HepG2 (cell line): Measurements from ENCODE around the gene NUDT8. TPM values are rescaled to one million over a fixed set of nuclear protein-coding genes. Genes with fewer than 3 reads are reported as not detected.

ENCODE experiments used
- ATAC-seq: fragments of 200-7000 bp; cut with Tn5 transposase; 3 replicates; pipeline ENCODE4 v1.9.1; 2020; ENCODE audit warnings: mild to moderate bottlenecking, moderate library complexity
- BruUV-seq: library from RNA; stranded (reverse); fragments of 400-500 nt; replicated peaks from 2 replicates; lab custom pipeline; 2021; lab: Mats Ljungman, UMichigan
- CTCF ChIA-PET: fragments of 300-600 bp; formaldehyde crosslinking; extraction: SDS; loops from one replicate; lab custom pipeline; 2021; ENCODE audit warnings: low total read pairs, inconsistent platforms, low intra/inter-chr PET ratio; lab: Yijun Ruan, JAX
- POLR2A ChIA-PET: fragments of 350-600 bp; sonication (Branson Sonifier 250); formaldehyde crosslinking; loops from one replicate; lab custom pipeline; 2020; ENCODE audit warnings: antibody characterized with exemption, inconsistent platforms; lab: Yijun Ruan, JAX
- DNase-seq: peaks from one replicate; pipeline ENCODE4 v3.0.0-alpha.2; 2015; ENCODE audit warnings: low spot score
- FAIRE-seq: peaks from 3 replicates; lab custom pipeline; 2011; peaks lifted over from hg19 to GRCh38; lab: Jason Lieb, UNC
- H2AFZ ChIP-seq: one replicate; pipeline ENCODE4 v1.6.1; 2011; ENCODE audit warnings: low read length, inconsistent platforms
- H3K27ac ChIP-seq: fragments of 300-600 bp; 3 replicates; pipeline ENCODE4 v1.8.0; 2011; ENCODE audit warnings: mixed run types, mild to moderate bottlenecking, mixed read lengths, low read length, inconsistent platforms; ENCODE audit not compliant: insufficient read depth; ENCODE audit errors: extremely low read length
- H3K27me3 ChIP-seq, 2 experiments: fragments of 200-600 bp in 1 of 2; 2 replicates in 1 of 2; 3 replicates in 1 of 2; pipeline versions ENCODE4 v1.6.0 to v1.8.0; 2011; ENCODE audit warnings: low read length in 2 of 2, mild to moderate bottlenecking in 2 of 2, moderate library complexity in 2 of 2, inconsistent platforms in 1 of 2; ENCODE audit not compliant: insufficient read depth in 2 of 2, control insufficient read depth in 1 of 2
- H3K36me3 ChIP-seq, 2 experiments: fragments of 200-600 bp in 1 of 2; replicated peaks in 1 of 2; 2 replicates in 1 of 2; 3 replicates in 1 of 2; pipeline versions ENCODE4 v1.5.1 to v1.8.0; 2011; ENCODE audit warnings: low read length in 2 of 2, inconsistent platforms in 1 of 2; ENCODE audit not compliant: insufficient read depth in 2 of 2, control insufficient read depth in 1 of 2
- H3K4me1 ChIP-seq: 2 replicates; pipeline ENCODE4 v1.5.1; 2012; ENCODE audit warnings: low read length, inconsistent platforms; ENCODE audit not compliant: insufficient read depth
- H3K4me2 ChIP-seq: 2 replicates; pipeline ENCODE4 v1.6.0; 2011; ENCODE audit warnings: low read depth, low read length, inconsistent platforms
- H3K4me3 ChIP-seq, 3 experiments: fragments of 200-600 bp in 1 of 3; sonication (generic), shearing (Covaris generic) in 1 of 3; replicated peaks in 1 of 3; 2 replicates each; pipeline ENCODE4 v1.5.1; 2011 to 2016; ENCODE audit warnings: low read length in 3 of 3, inconsistent platforms in 2 of 3, low read depth in 2 of 3, mild to moderate bottlenecking in 2 of 3, control low read depth in 1 of 3, mixed read lengths in 1 of 3; ENCODE audit not compliant: insufficient read depth in 1 of 3
- H3K79me2 ChIP-seq: one replicate; pipeline ENCODE4 v1.6.1; 2011; ENCODE audit warnings: low read length, inconsistent platforms; ENCODE audit not compliant: insufficient read depth
- H3K9ac ChIP-seq: 2 replicates; pipeline ENCODE4 v1.6.0; 2011; ENCODE audit warnings: mild to moderate bottlenecking, low read depth, low read length, inconsistent platforms; ENCODE audit not compliant: insufficient read depth
- H3K9me3 ChIP-seq: 2 replicates; pipeline ENCODE4 v1.5.1; 2012; ENCODE audit warnings: mild to moderate bottlenecking, low read length
- H4K20me1 ChIP-seq: 2 replicates; pipeline ENCODE4 v1.6.0; 2011; ENCODE audit warnings: inconsistent platforms, mild to moderate bottlenecking, low read length, moderate library complexity; ENCODE audit not compliant: insufficient read depth
- BCLAF1 ChIP-seq: fragments of 450-650 bp; IDR thresholded peaks from 2 replicates; pipeline ENCODE4 v1.6.1; 2017; ENCODE audit warnings: mild to moderate bottlenecking
- EHMT2 ChIP-seq: fragments of 200-600 bp; sonication (generic); IDR thresholded peaks from 2 replicates; pipeline ENCODE4 v1.7.0; 2017; ENCODE audit warnings: antibody characterized with exemption, low read depth, low read length, borderline replicate concordance
- ETS1 ChIP-seq: sonication (generic); formaldehyde crosslinking; IDR thresholded peaks from 2 replicates; pipeline ENCODE4 v1.4.0; 2020; ENCODE audit warnings: missing genetic modification reagents
- HOXA7 ChIP-seq: sonication (generic); formaldehyde crosslinking; IDR thresholded peaks from 2 replicates; pipeline ENCODE4 v1.8.1; 2022; ENCODE audit warnings: mild to moderate bottlenecking, missing genetic modification reagents, moderate library complexity
- MAFK ChIP-seq, 2 experiments: IDR thresholded peaks in 1 of 2; conservative IDR thresholded peaks in 1 of 2; 2 replicates each; pipeline ENCODE4 v1.6.1; 2011; ENCODE audit warnings: improper control_type of control experiment in 2 of 2, low read length in 2 of 2
- NBN ChIP-seq: fragments of 450-650 bp; conservative IDR thresholded peaks from 2 replicates; pipeline ENCODE4 v1.6.1; 2017
- NFE2 ChIP-seq: sonication (generic); formaldehyde crosslinking; IDR thresholded peaks from 2 replicates; pipeline ENCODE4 v1.4.0; 2020; ENCODE audit warnings: missing genetic modification reagents
- NFYB ChIP-seq: sonication (generic); formaldehyde crosslinking; IDR thresholded peaks from 2 replicates; pipeline ENCODE4 v1.4.0; 2020; ENCODE audit warnings: missing genetic modification reagents
- SP5 ChIP-seq: IDR thresholded peaks from 2 replicates; pipeline ENCODE4 v1.6.1; 2016; ENCODE audit warnings: low read depth, borderline replicate concordance
- TERF1 ChIP-seq: sonication (generic); formaldehyde crosslinking; IDR thresholded peaks from 2 replicates; pipeline ENCODE4 v1.8.0; 2022; ENCODE audit warnings: mild to moderate bottlenecking, missing genetic modification reagents, moderate library complexity
- ZFAT ChIP-seq: sonication (generic); formaldehyde crosslinking; conservative IDR thresholded peaks from 2 replicates; pipeline ENCODE4 v1.8.1; 2023; ENCODE audit warnings: missing genetic modification reagents, inconsistent platforms
- ZNF747 ChIP-seq: sonication (generic); formaldehyde crosslinking; IDR thresholded peaks from 2 replicates; pipeline ENCODE4 v1.8.1; 2023; ENCODE audit warnings: missing genetic modification reagents, mild to moderate bottlenecking, borderline replicate concordance
- WGBS: methylation state at CpG from one replicate; pipeline ENCODE4 v1.1.6; 2017; ENCODE audit warnings: low lambda C conversion rate; 5-methylcytosine and 5-hydroxymethylcytosine counted together
- in situ Hi-C: cut with HindIII; loops from 2 replicates; pipeline ENCODE4 v1.10.0; 2017; ENCODE audit warnings: low pct_unique_long_range_greater_than_20kb; ENCODE audit not compliant: extremely low pct_ligation_motif_present
- intact Hi-C: fragments of 100-400 bp; cut with micrococcal nuclease; formaldehyde crosslinking; loops from one replicate; pipeline ENCODE4 v1.10.0; 2022; ENCODE audit not compliant: unreplicated experiment
- polyA plus RNA-seq, 8 experiments: library from polyadenylated mRNA; depleted of rRNA in 3 of 8; stranded (reverse) in 7 of 8; unstranded in 1 of 8; fragments of >200 nt; fragmentation: Illumina TruSeq in 4 of 8; extraction: Trizol in 4 of 8; gene quantifications; 2 replicates each; pipeline versions ENCODE4 v1.2.1 to v1.2.3, GENCODE V29; 2011 to 2016; ENCODE audit warnings: low read depth in 4 of 8, missing spikeins in 1 of 8, mixed read lengths in 1 of 8; ENCODE audit not compliant: insufficient read depth in 1 of 8
- total RNA-seq, 5 experiments: library from RNA; depleted of rRNA; stranded (reverse); fragments of >200 nt; fragmentation: Illumina TruSeq; extraction: Trizol; gene quantifications; 2 replicates each; pipeline ENCODE4 v1.2.3, GENCODE V29; 2016; ENCODE audit warnings: low read depth in 1 of 5

NUDT8 gene
- total and polyA plus RNA-seq, 2 of the 13 experiments (the other 11 are each of a cell fraction or from before 2014, with no cell fraction given) = 6.7 to 25.8 TPM

- no peak for DNase-seq
- Histone ChIP-seq H3K4me3 (no peak overlapping the region), H3K4me2 (no peak overlapping the region), H4K20me1 (no peaks in the 10 kb centered on the region), H3K79me2 (no peaks in the 10 kb centered on the region), H3K27me3 (peaks cover 1 to 7% of the 10 kb centered on the region in 2 experiments; a peak in 3 of 5 replicates), H3K9ac (no peak overlapping the region), H3K27ac (no peak overlapping the region), H3K9me3 (no peaks in the 10 kb centered on the region), H2AFZ (no peak overlapping the region), H3K36me3 (no peaks in the 10 kb centered on the region), H3K4me1 (no peaks in the 10 kb centered on the region)
- WGBS = 50% methylated on average over 1 of the region's 5 CpGs
- BruUV-seq = no TSS peak
- ChIA-PET CTCF (no interaction called here), POLR2A (no interaction called here)
- TF ChIP-seq NBN (no peak), ZFAT (CRISPR knock-in tag) (no peak), NFYB (CRISPR knock-in tag) (no peak)
- ATAC-seq = no peak
- FAIRE-seq = no peak
- in situ Hi-C loops = loop anchor here (25.0 kb wide), 1 partner anchor 119 kb away; no protein-coding TSS in a partner anchor
- intact Hi-C loops = no loop called here
These were observed 38.4 kb upstream of the NUDT8 start for GRCh38 chr11:67668192-67668551.

- intact Hi-C loops (no loop called here), in situ Hi-C loops (loop anchor here (25.0 kb wide), 1 partner anchor 120 kb away; no protein-coding TSS in a partner anchor)
- no peak for ATAC-seq
- ChIA-PET CTCF (no interaction called here), POLR2A (no interaction called here)
- no peak overlapping the region for H3K27ac ChIP-seq
- TF ChIP-seq BCLAF1 (no peak), MAFK (conservative IDR thresholded peaks at IDR 0.05 in 1 of 2, IDR thresholded peaks at IDR 0.05 in 1 of 2; ENCODE audit: low read length in 2 of 2) (no peak), ETS1 (no peak), EHMT2 (no peak), SP5 (no peak), ZNF747 (CRISPR knock-in tag) (no peak), NFE2 (CRISPR knock-in tag) (no peak), HOXA7 (CRISPR knock-in tag) (no peak), TERF1 (CRISPR knock-in tag) (no peak)
- H3K9ac ChIP-seq = no peak overlapping the region
- no peaks in the 10 kb centered on the region for H3K9me3 ChIP-seq
- H3K79me2 ChIP-seq = no peaks in the 10 kb centered on the region
- H3K27me3 ChIP-seq = peaks cover 1 to 12% of the 10 kb centered on the region in 2 experiments; a peak in 3 of 5 replicates
- H3K4me1 ChIP-seq = no peaks in the 10 kb centered on the region
- no TSS peak for BruUV-seq
- no peak overlapping the region for H2AFZ ChIP-seq
- H3K36me3 ChIP-seq = no peaks in the 10 kb centered on the region
- 26% methylated on average over 9 of the region's 26 CpGs for WGBS
- H4K20me1 ChIP-seq = no peaks in the 10 kb centered on the region
- FAIRE-seq = no peak
- H3K4me3 ChIP-seq = no peak overlapping the region
- H3K4me2 ChIP-seq = no peak overlapping the region
- DNase-seq = no peak
These were observed 37.9 kb upstream of the NUDT8 start for GRCh38 chr11:67667490-67668191.
